WI38 (cell line): ENCODE results near the gene PCP4L1.
A peak's percentile ranks its signal among the peaks of the same experiment; 100 is the strongest.

Experiments
- H3K4me3 ChIP-seq: 2 replicates; pipeline ENCODE4 v1.5.1; 2011; ENCODE audit warnings: low read depth, mild to moderate bottlenecking, control low read depth, low read length
- TF ChIP-seq, protein P1 (sequence below): IDR thresholded peaks from 2 replicates; pipeline ENCODE4 v1.5.1; 2012; ENCODE audit warnings: low read depth, mild to moderate bottlenecking, control low read depth, low read length

Gene PCP4L1

DNA sequence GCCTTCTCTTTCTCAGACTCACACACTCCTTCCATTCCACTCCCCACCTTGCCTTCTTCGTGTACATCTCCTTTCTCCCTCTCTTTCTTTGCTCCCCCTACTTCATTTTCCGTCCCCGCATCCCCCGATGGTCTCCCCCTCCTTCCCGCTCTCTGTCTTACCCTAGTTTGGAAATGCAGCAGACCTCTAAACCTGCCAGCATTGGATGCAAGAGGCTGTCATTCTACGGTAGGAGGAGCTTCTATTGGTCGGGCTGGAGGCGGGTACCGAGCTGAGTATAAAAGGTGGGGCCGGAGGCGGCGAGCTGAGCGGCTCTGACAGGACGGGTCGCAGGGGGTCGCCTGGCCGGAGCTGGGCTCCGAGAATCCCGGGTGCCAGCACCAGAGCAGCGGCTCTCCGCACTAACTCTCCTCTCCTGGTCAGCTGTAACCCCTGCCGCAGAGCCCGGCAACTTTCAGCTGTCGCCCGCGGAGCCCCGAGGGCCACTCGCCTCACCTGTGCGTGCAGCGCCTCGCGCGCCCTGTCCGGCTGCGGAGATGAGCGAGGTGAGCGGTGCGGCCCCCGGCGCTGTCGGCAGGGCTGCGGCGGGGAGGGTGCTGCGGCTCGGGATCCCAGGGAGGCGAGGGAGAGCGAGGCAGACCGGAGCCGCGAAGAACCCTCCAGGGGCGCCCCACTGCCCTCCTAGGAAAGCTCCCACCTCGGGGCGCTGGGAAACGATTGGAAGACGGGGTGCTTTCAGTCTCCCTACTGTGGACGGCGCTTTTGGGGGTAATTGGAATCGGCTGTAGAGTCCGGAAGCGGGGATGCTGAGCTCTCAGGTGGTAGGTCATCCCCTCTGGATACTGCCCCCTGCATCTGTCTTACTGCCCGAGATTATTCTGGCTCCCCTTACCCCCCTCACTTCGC is at the start of gene PCP4L1:
PCP4L1 (plus strand) TSS at position 307 of the 906 bp plus-strand sequence; CDS start at position 537, 230 bp downstream.
- H3K4me3 ChIP-seq: 0 out of 2 replicates have a peak within 1 kb of the TSS, but pooled peaks have one; percentile 14
- TF ChIP-seq, protein P1, sequence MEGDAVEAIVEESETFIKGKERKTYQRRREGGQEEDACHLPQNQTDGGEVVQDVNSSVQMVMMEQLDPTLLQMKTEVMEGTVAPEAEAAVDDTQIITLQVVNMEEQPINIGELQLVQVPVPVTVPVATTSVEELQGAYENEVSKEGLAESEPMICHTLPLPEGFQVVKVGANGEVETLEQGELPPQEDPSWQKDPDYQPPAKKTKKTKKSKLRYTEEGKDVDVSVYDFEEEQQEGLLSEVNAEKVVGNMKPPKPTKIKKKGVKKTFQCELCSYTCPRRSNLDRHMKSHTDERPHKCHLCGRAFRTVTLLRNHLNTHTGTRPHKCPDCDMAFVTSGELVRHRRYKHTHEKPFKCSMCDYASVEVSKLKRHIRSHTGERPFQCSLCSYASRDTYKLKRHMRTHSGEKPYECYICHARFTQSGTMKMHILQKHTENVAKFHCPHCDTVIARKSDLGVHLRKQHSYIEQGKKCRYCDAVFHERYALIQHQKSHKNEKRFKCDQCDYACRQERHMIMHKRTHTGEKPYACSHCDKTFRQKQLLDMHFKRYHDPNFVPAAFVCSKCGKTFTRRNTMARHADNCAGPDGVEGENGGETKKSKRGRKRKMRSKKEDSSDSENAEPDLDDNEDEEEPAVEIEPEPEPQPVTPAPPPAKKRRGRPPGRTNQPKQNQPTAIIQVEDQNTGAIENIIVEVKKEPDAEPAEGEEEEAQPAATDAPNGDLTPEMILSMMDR: no peak

DNA sequence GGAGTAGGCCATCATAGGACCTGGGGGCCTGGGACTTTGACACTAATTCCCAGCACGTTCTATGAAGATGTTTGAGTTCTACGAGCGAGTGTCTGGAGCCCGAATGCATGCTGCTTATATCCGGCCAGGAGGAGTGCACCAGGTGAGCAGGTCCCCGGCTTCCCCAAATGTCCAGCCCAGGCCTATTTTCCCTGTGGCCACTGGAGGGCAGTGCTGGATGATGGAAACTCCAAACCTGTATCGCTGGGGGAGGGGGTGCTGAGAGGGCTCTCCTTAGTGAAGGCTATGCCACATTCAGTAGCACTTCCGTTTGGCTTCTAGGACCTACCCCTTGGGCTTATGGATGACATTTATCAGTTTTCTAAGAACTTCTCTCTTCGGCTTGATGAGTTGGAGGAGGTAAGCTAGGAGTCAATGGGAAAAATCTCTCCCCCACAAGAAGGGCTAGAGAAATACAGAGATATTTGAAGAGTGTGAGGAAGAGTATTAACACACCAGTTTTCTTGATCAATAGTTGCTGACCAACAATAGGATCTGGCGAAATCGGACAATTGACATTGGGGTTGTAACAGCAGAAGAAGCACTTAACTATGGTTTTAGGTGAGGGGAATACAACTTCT is 48.6 kb upstream of the PCP4L1 start:
- no peak overlapping the region for H3K4me3 ChIP-seq
- TF ChIP-seq, protein P1: peak; percentile 95

GRCh38 chr1:161214369-161214768 is 44.2 kb upstream of the PCP4L1 start:
- TF ChIP-seq, protein P1: no peak
- H3K4me3 ChIP-seq: no peak overlapping the region

GRCh38 chr1:161215076-161215475 is 43.5 kb upstream of the PCP4L1 start, which contains the start of gene FCER1G:
FCER1G (plus strand) TSS chr1:161215295; CDS start chr1:161215322, 27 bp downstream.
- no peak within 1 kb of the TSS for H3K4me3 ChIP-seq
- TF ChIP-seq, protein P1: no peak

- TF ChIP-seq, protein P1: no peak
- no peak overlapping the region for H3K4me3 ChIP-seq
Observed at GRCh38 chr1:161216945-161217712, 41.4 kb upstream of the PCP4L1 start.

- H3K4me3 ChIP-seq: no peak overlapping the region
- TF ChIP-seq, protein P1: no peak
Observed at GRCh38 chr1:161217831-161218230, 40.7 kb upstream of the PCP4L1 start.
